GM21717 (cell line): ENCODE results near the gene ATP6V1B1.

Source experiments
- ATAC-seq: cut with Tn5 transposase; IDR thresholded peaks from one replicate; pipeline ENCODE4 v1.9.1; 2021; ENCODE audit warnings: mild to moderate bottlenecking, moderate library complexity; ENCODE audit not compliant: unreplicated experiment

Gene ATP6V1B1

DNA sequence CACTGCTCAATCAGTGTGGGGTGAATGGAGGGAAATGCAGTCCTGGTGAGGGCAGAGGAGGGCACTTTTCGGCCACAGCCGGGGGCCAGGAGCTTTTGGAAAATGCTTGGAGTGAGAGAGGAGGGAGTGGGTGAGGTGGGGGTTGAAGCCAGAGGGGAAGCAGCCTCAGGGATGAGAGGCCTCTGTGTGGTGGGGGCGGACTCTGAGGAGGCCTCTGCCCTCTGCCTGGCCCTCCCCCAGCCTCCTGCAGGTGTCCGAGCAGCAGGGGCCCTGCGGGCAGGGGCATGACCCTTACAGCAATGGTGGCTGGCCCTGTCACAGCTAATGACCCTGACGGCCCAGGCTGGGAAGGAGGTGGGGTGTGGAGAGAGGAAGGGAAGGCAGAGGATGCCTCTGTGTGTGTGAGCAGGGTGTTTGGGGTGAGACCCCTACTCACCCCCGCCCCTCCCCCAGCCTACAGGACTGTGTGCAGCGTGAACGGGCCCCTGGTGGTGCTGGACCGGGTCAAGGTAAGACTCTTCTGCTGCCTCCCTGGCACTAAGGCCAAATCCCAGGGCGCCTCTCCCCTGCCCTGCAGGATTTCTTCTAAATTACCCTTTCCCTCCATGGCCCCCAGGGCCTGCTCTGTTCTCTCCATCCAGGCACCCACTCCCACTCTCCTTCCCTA, 7.6 kb downstream of the ATP6V1B1 start:
- ATAC-seq, result no peak

DNA sequence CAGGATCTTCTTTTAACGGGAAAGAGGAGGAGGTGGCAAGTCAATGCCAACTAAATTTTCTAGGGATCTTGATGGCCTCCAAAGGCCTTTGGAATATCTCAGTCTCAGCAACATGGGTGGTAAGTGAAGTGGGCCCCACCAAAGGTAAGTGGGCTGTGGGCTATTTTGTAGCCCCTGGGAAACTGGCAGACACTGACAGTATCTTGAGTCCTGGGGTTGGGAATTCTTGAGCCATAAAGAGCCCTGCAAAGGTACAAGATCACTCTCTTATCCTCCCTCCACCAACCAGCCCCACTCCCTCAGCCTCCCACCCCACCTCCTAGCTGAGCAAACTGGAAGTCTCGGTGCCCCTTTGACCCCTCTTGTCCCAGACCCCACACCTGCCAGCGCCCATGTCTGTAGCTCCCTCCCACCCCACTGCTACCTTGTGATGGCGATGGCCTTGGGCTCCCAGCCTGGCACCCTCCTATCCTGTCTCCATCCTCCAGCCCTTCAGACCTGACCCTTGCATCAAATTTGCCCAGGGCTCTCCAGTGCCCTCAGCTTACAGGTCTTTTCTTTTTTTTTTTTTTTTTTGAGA, 8.5 kb downstream of the ATP6V1B1 start:
- ATAC-seq, result no peak

DNA sequence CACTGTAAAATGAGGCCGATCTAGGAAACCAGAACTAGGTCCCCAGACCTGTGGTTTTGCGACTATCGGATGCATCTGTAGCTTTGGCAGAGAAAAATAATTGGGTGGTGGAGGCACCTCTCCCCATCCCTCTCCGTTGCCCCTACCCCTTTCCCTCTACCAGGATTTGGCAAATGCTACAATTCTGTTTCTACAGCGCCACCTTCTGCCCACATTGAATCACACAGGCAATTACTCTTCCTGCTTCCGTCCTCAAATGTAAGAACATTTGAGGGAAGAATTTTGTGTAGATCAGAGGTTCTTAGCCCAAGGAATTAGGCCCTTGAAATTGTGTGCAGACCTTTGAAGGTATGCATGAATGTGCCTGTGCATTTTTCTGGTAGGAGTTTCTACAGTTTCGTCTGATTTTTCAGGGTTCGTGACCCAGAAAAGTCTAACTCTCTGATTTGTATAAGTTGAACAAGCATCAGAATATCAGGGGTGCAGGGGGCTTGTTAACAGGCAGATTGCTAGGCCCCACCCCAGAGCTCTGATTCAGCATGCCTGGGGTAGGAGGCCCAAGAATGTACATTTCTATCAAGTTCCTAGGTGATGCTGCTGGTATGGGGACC, 11.2 kb downstream of the ATP6V1B1 start:
- ATAC-seq, result no peak

DNA sequence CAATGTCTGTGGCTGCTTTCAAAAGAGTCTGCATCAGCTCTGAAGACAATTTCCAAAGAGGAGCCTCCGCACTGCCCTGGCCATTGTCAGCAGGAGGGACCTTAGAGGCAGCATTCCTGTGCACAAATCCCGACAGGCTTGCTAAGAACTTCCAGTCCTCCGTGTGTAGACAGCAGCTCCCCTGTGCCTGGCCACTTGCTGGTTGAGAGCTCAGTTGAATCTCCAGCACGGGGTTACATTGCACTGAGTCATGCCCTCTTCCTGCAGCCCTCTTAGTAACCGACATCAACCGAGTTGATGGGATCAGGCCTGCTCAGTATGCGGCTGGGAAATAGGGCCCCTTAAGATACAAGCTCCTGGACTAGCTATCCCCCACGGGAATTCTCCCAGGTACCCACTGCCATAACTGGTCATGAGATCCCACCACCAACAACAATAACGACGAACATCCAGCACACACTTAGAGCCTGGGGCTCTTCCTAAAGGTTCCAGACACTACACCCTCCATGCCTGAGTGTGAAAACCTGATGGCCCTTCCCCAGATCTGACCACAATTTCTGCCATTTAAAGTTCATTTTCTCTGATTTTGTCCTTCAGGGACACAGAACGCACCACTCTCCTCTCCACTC, 12.0 kb downstream of the ATP6V1B1 start:
- ATAC-seq, result no peak

DNA sequence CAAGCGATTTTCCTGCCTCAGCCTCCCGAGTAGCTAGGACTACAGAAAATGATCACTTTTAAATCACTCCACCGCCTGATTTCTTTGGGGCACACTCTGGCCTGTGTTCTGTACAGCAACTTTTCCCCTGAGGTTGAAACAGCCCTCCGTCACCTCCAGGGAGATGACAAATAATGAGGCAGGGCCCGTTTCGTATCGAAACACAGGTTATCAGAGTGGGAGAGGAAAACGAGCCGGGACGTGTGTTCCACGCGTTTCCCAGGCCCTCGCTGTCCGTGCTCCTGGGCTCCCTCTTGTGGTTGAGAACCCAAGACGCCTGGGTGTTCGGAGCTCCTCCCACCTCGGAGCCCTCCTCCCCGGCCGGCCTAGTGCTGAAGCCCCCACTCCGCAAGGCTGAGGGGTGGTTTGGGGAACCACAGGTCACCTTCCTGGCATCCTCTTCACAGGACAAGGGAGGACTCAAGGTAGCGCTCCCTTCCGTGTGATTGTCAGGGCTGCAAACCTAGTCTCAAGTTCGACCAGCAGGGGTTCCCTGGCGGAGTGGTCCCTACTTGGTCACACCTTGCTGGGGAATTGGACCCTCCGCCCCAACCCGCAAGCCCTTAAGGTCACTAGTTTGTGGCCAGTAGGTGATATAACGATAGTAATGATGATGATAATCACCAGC, 12.8 kb downstream of the ATP6V1B1 start:
- ATAC-seq, result peak; percentile 91

DNA sequence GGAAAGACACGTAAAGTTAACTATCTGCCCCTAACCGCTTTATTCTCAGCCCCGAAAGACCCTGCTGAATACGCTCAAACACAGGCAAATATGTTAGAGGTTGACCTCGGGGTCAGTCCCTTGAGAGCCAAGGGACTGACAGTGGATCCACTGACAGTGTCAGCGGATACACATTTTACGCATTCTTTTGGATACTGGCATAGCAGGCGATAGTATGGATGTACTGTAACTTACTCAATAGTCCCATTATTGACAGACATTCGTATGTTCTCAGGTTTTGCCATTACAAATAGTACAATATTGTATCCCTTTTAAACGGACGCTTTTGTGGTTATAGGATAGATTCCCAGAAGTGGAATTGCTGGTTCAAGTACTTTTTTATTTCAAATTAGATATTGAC, 13.4 kb downstream of the ATP6V1B1 start:
- ATAC-seq, result no peak

DNA sequence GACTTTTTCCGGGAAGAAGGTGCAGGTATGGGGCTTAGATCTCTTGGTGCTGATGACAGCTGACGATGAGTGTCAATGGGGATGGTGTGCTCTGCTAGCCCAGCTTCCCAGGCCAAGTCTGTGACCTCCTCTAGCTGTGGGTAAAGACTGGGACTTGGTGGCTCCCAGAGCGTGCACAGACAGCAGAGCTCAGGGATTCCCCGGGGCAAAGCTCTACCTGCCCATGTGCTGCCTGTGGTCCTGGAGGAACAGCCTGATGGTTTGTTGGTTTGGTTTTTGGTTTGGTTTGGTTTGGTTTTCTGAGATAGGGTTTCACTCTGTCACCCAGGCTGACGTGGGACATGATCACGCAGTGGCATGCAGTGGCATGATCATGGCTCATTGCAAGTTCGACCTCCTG, 19.2 kb downstream of the ATP6V1B1 start:
- ATAC-seq, result no peak

DNA sequence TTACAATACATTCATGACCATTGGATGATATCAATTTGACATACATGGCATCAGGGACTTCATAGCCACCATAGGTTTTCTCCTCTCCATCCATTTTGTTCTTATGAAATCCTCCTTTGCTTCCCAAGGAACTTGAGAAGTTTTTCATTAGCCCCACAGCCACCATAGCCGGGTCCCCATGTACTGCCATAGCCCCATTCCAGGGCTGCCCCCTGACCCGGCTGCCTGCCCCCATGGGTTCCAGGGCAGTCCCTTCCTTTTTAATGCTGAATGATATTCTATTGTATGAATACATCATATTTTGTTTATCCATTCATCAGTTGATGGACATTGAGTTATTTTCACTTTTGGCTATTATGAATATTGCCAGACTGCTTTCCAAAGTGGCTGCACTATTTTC, 20.4 kb downstream of the ATP6V1B1 start:
- no peak for ATAC-seq

DNA sequence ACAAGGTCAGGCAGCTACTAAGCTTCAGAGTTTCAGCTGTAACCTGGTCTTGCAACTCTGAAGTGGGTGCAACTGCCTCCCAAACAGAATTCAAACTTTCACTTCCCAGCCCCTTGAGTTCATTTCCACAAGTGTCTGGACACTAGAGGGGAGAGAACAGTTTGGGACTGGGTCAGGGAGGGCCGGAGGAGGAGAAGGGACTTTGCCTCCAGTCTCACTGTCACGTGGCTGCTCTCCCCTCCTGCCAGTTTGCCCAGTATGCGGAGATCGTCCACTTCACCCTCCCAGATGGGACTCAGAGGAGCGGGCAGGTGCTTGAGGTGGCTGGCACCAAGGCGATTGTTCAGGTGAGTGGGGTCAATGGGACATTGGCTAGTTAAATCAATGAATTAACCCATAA, 22.1 kb downstream of the ATP6V1B1 start:
- ATAC-seq, result no peak

DNA sequence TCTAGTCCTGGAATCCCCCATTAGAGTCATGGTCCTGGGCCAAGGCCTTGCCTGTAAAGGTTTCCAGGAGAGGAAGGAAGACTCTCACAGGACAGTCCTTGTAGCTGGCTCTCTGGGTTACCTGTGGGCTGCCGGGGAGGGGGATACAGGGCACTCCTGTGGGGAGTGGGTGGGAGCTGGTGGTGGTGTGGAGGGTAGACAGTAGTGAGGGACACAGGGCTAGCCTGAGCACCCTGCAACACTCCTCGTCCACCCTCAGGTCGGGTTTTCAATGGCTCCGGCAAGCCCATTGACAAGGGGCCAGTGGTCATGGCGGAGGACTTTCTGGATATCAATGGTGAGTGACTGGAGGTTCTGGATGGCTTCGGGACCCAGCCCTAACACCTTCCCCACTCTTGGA, 23.1 kb downstream of the ATP6V1B1 start:
- ATAC-seq, result no peak

DNA sequence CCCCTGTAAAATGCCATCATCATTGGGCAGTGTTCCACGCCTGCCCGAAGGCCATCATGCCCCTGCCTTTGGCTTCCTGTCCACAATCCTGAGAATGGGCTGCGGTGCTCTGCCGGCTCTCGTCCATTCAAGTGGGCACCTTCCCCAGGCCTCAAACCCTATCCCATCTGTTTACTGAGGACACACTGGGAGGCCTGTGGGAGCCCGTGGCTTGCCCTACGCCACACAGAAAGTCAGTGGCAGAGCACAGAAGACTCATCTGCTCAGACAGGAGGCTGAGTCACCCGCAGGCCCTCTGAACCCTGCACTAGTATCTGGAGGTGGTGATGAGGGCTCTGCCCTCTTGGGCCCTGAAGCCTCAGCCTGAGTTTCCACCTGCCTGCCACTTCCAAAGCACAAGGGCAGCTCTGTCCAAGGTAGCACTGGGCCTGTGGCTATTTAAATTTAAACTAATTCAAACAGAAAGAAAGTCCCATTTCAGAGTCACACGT, 23.6 kb downstream of the ATP6V1B1 start:
- ATAC-seq, result no peak

DNA sequence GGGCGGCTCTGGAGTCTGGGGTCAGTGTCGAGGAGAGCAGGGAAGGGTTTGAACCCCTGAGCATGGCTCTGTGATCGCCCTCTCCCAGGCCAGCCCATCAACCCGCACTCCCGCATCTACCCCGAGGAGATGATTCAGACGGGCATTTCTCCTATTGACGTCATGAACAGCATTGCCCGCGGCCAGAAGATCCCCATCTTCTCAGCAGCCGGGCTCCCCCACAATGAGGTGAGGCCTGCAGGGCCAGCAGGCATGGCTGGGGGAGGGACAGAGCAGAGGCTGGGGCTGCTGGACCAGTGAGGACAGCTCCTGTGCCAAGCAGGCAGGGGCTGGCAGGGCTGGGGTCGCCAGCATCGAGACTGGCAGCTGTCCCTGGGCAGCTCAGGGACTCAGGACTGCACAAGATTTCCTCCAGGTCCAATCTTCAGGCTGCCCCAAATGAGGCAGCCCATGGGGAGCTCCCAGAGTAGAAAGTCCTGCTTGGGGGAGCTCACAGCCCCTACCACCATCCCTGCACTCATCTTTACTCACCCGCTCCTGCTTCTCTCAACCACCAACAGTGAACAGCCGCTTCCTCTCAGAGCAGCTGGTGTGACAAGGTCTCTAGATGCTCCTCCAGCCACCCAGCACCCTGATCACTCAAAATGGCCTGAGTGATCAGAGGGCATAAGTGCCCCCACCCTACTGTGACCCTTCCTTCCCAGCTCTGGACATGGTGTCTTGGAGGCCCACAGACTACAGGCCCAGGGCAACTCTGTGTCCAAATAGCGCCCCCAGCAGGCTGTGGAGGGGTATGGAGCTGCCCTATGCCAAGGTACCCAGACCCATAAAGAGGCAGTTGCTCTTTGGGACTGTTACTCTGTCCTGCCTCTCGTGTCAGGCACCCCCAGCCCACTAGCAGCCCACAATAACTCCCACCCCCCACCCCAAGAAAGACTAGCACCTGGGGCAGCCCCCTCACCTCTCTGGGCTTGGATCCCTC, 24.4 kb downstream of the ATP6V1B1 start:
- no peak for ATAC-seq

DNA sequence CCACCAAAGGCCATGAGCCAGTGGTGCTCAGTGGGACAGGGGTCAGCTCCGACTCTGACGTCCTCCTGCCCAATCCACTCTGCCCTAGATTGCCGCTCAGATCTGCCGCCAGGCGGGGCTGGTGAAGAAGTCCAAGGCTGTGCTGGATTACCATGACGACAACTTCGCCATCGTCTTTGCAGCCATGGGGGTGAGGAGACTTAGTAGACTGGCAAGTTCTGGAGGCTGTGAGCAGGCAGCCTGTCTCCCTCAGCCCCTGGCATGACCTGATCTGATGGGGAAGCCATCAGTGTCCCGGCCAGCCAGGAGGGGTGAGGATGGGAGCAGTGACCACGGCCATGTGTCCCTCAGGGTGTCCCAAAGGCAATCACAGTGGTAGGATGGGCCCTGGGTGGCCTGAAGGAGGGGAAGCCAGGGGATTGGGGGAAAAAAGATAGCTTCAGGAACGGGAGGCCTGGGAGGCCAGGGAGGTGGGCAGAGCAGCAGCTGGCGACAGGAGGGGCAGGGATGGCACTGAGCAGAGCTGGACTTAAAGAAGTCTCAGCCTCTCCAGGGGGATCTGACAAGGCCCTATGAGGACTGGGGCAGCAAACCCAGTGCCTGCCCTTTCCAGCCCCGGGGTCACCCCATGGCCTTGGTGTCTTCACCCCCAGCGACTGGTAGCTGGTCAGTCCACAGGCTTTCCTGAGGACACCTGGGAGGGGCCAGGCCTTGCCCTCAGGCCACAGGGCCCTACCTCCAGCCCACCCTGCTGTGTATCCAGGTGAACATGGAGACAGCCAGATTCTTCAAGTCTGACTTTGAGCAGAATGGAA, 25.3 kb downstream of the ATP6V1B1 start:
- no peak for ATAC-seq

DNA sequence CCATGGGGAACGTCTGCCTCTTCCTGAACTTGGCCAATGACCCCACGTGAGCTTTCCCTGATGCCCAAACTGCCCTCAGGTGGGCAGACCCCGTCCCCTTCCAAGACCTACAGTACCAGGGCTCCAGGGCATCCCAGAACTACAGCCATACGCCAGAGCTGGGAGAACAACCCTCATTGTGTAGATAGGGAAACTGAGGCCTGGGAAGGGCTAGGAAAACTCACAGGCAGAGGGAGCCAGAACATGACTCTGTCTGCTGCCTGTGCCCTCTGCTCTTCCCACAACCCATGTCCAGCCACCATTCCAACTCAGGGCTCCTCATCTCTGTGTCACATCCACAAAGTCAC, 25.9 kb downstream of the ATP6V1B1 start:
- no peak for ATAC-seq

DNA sequence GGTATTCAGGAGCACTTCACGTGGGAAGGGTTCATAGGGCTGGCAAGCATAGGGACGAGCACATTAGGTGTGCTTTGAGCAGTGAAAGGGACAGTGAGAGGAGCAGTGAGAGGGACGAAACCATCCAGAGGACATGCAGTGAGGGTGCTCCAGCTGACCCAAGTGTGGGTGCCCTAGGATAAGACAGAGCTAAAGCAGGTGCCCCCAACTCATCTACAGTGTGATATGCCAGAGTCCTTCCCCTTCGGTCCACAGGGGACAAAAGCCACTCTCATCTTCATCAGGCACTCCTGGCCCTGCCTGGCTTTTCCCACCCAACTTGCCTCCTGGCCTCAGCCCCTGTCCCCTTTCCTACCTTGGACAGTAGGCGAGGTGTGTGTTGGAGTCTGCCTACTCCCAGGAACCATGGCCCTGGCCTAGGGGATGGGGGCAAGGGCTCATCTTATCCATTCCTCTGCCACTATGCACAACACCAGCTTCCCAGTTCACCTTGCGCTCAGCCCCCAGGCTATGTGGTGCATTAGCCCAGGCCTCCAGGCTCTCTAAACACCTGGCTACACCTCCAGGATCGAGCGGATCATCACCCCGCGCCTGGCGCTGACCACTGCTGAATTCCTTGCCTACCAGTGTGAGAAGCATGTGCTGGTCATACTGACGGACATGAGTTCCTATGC, 26.6 kb downstream of the ATP6V1B1 start:
- no peak for ATAC-seq

DNA sequence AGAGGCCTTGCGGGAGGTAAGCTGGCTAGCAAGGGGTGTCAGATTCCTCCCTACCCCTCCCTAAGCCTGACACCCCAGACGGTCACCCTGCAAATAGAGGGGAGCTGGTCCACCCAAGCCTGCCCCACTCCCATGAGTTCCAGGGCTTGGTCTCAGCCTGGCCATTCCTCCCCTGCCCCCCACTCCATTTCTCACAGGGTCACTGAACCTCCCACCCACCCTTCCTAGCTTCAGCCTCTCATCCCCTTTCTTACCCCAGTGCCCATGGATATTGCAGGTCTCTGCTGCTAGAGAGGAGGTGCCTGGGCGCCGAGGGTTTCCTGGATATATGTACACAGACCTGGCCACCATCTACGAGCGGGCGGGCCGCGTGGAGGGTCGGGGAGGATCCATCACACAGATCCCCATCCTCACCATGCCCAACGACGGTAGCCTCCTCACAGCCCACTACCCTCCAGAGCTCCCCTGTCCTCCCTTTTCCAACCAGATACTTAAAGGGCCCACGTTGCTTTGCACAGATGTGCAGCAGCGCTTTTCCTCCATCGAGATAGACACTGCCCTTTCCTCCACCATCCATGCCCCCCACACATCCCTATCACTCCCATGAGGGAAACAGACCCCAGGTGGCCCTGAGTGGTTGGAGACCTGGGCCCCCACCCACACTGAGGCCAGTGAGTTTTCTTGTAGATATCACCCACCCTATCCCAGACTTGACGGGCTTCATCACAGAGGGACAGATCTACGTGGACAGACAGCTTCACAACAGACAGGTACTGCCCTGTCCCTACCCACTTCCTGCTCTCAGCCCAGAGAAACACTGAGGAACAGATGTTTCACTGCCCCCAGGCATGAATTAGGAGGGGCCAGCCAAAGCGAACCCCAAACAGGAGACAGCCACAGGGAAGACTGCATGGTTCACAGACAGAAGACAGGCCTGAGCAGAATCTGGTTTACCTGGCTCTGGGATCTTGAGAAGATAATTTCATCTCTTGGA, 27.5 kb downstream of the ATP6V1B1 start:
- no peak for ATAC-seq

DNA sequence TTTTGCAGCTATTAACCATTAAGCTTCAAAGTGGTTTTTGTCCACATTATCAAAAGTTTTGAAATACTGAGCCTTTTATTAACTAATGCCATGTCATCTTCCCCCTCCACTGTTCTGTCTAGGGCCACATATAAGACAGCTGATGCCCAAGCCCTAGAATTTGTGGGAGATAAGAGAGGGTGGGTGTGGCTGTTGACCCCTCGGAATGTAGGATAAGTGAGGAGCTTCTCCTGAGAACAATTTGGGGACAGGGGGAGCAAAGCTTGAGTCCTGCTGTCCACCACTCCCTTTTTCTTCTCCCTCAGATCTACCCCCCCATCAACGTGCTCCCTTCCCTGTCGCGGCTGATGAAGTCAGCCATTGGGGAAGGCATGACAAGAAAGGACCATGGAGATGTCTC, 28.4 kb downstream of the ATP6V1B1 start:
- ATAC-seq, result no peak
